T-helper 9 cell (primary cell): Measurements from ENCODE around the gene DPYSL5.
"Not testable (repeated sequence)": the region's sequence is repeated elsewhere in the genome, so short reads cannot be mapped to it uniquely, and the experiment has no call there.

ENCODE experiments used
- DNase-seq: peaks from one replicate; pipeline ENCODE4 v3.0.0-alpha.2; 2020
- total RNA-seq, 2 donors: gene quantifications; one replicate each; lab custom pipeline; 2026; lab: John Stamatoyannopoulos, UW

Gene DPYSL5
- 0 to 0.28 reads per million in 2 donors for total RNA-seq

DNA sequence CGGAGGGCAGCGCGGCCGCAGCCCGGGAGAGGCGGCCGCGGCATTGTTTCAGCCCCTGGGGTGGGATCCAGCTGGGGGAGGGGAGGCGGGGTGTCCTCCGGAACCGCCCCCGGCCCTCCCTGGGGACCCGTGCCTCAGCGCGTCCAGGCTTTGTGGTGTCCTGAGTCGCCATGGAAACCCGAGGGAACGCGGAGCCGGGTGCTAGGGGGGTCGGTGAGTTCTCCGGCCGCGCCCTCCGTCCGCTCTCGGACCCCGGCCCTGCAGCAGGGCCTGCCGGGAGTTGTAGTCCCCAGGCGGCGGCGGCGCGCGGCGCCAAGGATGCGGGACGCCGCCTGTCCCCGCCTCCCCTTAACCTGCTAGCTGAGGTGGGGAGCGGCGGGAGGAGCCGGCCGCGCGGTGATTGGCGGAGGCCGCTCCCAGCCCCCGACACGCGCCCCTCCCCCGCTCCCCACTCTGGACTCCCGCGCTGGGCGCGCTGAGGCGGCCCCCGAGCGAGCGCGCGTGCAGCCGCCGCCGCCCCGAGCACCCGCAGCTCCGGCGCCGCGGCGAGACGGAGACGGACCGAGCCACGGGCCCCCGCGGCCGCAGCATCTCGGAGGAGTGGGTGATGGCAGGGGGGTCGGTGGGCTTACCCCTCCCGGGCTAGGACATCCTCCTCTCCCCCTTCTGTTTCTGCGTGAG lies at the start of gene DPYSL5:
Gene DPYSL5, plus strand, starts transcription at position 478 of the 681 bp plus-strand sequence. CDS start 50,368 bp downstream, outside the sequence.
- DNase-seq = no peak

DNA sequence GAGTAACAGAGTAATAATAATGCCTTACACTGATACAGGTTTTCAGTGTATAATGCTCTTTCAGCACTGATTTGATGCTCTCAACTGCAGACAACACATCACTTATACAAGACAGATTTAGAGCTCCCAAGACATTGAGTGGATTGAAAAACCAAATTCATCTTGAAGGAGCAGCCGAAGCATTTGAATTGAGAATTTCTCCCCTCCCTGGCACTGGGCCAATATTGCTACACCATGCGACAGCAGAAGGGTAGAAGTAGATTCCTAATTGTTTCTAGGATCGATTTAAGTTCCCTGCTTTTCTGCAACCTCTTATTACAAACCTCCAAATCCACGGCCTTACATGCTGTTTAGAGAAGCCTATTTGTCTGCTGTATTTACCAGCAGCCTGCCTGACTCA lies 46.6 kb upstream of the DPYSL5 start:
- no peak for DNase-seq

- DNase-seq = no peak
Measured at GRCh38 chr2:26801796-26802195, 46.1 kb upstream of the DPYSL5 start.

GRCh38 chr2:26805241-26805676 lies 42.7 kb upstream of the DPYSL5 start:
- no peak for DNase-seq

GRCh38 chr2:26807788-26808460 lies 40.0 kb upstream of the DPYSL5 start:
- no peak for DNase-seq

DNA sequence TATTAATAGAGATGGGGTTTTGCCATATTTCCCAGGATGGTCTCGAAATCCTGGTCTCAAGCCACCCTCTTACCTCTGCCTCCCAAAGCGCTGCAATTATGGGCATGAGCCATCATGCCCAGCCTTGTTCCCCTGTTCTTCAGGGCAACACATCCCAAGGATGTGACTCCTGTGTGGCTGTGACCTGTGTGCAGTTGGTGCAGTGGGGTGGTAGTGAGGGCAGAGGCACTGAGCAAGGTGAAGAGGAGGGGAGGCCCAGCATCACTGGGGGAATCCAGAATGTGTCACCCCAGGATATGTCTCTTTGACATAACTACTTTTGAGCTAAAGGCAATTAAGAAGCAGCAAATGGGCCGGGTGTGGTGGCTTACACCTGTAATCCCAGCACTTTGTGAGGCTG lies 38.7 kb upstream of the DPYSL5 start:
- no peak for DNase-seq

GRCh38 chr2:26809876-26810577 lies 37.9 kb upstream of the DPYSL5 start:
- no peak for DNase-seq

DNA sequence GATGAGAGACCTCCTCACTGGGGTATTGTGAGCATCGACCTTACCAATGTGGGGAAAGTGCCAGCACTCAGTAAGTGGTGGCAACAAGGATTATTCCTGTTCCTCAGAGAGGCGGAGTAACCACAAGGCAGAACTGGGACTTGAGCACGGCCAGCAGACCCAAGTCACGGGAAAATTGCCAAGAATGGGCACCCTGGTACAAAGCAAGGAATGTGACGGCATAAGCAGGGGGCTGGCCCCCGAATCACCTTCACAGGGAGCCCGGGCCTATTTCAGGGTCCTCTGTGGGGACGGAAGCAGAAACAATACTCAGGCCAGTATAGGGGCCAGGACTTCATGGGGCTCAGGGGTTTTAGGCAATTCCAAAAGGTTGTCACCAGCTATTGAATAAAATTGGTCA lies 36.7 kb upstream of the DPYSL5 start:
- no peak for DNase-seq

DNA sequence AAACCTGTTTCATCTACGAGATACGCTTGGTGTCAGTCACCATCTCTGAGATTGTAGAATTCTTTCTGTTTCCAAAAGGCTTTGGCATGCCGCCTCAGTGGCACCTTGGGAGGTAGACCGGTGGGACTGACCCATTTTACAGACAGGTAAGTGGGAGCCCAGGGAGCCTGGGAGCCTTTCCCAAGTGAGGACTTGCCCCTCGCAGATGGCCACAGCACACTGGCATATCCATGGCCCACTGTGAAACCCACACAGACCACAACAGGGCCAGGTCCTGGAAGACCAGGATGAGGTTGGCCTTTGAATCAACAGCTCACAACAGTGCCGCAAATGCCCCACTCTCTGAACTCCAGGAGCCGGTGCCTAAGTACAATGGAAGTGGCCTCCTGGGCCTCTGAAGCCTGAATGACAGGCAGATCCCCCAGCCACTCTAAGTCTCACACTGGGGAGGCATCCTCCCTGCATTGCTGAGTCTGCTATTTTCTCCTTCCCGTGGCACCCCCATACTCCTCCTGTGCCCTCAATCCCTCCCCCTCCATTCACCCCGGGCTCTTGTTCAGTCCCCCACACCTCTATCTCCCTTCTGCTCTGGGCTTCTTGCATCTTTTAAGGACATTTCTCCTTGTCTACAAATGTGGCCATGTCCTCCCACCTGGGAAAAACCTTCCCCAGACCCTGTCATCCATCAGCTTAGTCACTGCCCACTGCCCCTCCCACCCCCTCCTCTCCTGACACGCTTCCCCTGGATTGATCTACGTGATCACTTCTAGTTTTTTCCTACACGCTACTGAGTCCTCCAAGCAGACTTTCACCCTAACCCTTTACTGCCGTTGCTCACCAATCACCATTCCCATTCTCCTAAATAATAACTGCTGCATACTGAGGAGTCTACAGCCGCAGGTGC lies 35.9 kb upstream of the DPYSL5 start:
- no peak for DNase-seq

- DNase-seq = no peak
Measured at GRCh38 chr2:26812731-26813130, 35.2 kb upstream of the DPYSL5 start.

- not testable (repeated sequence) for DNase-seq
Measured at GRCh38 chr2:26814072-26814765, 33.7 kb upstream of the DPYSL5 start.

GRCh38 chr2:26816893-26817292 lies 31.0 kb upstream of the DPYSL5 start:
- DNase-seq = no peak

DNA sequence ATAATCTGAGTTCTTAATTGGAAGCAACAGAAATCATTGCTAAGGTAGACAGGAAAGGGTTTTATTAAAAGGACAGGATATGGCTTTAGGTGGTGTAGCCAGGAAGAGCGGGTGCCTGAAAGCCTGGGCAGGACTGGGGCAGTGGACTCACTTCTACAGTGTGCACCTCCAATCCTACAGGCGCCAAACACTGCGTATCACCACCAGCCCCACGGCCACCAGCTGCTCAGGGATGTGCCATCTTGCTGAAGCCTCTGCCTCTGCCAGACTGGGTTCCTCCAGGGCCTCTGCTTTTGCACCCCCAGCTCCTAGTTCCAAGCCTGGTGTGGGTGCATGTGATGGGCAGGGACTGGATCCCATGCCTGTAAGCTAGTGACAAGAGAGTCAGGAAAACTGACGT lies 29.7 kb upstream of the DPYSL5 start:
- no peak for DNase-seq

DNA sequence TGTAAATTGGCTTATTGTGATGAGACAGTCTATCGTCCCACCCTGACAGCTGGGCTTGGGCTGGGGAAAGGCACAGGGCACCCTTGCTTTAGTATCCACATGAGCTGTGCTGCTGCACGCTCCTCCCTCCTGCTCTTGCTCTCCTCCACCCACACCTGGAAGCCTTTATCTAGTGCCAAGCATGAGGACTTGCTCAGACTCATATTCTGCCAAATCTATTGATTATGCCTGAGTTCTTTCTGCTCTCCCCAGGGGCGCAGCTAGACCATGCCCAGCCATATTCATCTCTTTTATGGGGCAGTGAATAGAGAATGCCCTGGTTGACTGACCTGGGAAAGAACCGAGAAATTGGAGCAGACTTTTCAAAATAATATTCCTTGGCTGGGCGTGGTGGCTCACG lies 29.0 kb upstream of the DPYSL5 start:
- DNase-seq = no peak

DNA sequence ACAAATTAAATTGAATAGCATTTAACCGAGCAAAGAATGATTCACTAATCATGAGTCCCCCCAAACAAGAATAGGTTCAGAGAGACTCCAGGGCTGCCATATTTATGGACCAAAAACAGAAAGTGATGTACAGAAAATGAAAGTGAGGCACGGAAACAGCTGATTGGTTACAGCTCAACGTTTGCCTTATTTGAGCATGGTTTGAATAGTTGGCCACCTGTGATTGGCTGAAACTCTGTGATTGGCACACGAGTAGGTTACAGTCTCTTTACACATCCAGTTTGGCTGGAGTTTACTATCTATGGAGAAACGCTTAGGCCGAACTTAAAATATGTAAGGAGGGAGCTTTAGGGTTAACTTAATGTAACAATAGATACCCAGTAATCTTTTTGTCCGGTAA lies 27.0 kb upstream of the DPYSL5 start:
- DNase-seq = no peak

- DNase-seq = no peak
Measured at GRCh38 chr2:26822877-26823276, 25.1 kb upstream of the DPYSL5 start.

DNA sequence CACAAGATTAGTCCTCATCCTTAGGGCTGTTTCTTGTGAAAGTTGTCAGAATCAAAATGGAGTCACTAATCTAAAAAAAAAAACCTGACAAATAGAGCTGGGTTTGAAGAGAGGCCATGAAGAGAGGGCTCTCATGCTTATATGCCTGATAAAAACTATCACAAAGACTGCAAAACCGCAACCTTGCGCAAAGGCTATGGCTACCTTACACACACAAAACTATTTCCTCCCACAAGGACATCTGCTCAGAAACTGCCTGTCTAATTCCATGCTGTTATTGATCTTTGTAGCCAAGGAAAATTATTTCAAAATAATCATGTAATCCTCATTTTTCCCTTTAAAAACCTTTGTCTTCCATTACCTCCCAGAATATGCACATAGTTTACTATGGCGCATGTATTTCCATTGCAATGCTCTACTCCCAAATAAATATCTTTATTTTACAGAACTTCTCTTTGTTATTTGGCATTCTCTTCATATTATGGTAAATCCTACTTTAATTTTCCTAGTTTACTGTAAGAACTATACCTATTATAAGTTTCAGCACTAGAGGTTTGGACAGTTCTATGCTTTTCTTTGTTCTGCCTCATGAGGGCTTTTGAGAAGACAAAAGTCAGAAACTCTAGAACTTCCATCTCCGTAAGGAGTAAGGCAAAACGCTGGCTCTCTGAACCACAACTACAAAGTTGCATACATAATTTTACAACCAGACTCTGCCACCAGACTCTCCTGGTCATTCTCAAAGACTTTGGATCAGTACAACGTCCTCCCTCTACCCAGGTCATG lies 9.6 kb upstream of the DPYSL5 start:
- DNase-seq = no peak

- DNase-seq = no peak
Measured at GRCh38 chr2:26840937-26841610, 6.9 kb upstream of the DPYSL5 start.

DNA sequence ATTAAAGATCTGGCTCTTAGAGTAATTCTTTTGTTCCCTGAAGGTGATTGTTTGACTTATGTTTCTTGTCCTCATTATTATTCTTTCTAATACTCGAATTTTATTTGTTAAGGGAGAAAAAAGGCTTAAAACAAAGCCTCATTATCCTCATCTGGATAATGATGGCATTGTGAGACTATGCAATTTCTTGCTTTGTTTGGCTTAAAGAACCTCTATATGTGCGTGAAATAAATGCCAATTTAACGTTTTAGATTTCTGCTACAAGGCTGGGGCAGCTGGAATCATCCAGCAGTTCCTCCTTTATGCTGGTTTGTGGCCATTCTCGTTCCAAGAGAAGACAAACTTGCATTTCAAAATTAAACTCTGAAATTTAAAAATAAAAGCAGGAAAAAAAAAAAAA lies 4.9 kb upstream of the DPYSL5 start:
- DNase-seq = no peak

DNA sequence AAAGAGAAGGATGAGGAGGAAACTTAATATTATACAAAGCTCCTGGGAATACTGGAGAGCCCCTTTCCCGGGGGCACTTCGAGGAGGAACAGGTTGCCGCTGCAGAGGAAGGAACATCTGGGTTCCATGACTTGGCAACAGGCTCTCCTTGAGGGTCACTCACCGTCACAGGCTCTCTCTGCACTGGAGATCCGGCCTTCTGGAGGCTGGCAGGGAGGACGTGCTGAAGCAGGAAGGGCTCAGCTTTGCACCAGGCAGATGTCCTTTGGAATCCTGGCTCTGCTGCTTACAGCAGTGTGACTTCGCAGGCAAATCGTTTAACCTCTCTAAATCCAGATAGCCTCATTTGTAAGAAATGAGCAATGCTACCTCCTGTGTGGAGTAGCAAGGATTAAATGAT lies 2.9 kb upstream of the DPYSL5 start:
- no peak for DNase-seq
